Measurements from ENCODE around the gene C10orf88. TPM values are rescaled to one million over a fixed set of nuclear protein-coding genes. Genes with fewer than 3 reads are reported as not detected.

C10orf88 gene
- total and polyA plus RNA-seq, 9 of the 15 experiments (the other 6 are each of a cell fraction or from before 2014, with no cell fraction given) = 2.5 to 9.6 (median 7.5) TPM

DNA sequence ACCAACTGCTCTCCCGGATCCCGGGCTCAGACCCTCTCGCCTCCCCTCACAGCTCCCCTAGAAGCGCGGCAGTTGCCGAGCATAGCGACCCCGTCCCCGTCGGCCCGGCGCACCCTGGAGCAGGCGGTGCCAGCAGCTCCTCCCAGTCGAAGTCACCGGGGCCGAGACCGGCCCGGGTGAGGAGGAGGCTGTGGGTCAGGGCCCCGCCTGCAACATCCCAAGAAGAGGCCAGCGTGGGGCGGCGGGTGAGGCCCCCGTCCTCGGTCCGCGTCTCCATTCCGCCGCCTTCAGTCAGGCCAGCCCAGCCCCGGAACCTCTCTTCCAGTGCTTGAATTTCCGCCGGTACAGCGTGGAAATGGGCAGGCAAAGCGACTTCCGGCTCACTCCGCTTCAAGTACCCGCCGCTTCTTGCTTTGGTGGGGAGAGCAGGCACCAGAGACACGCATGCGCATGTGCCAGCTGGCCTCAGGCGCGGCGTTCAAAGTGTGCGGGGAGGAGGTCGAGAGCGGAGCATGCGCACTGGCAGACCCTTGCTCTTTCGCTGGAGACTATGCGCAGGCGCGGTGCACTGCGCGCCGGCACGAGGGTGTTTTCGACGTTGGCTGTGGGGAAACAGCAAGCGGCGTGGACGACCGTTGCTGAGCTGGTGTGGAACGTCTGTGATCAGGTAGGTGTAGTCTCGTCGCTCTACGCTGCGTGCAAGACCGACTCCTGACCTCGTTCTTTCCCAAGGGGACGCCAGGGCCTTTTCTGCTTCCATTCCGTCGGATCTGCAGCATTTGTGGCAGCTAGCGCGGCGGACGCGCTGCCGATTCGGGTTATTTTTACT, at the start of gene C10orf88 (continued):
- TF ChIP-seq RAD21 (CRISPR knock-in tag; conservative IDR thresholded peaks at IDR 0.05 in 1 of 2, IDR thresholded peaks at IDR 0.05 in 1 of 2) = no peak

DNA sequence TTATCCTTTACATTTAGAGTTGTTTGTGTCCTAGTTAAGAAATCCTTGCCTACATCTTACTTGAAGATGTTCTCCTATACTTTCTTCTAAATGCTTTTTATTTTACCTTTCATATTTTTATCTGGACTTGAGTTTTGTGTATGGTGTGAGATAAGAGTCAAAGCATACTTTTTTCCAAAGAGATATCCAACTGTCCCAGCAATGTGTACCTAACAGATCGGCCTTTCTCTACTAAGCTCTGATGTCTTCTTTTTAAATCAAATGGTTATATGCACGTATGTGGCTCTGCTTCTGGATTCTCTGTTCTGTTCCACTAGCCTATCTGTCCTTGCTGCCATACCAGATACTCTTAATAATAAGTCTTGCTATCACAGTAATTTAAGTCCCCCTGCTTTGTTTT, 47.3 kb upstream of the C10orf88 start:
- TF ChIP-seq CBFA2T2 (conservative IDR thresholded peaks at IDR 0.05) (peak; percentile 43; the same call in 1 of the 2 replicates), YY1 (IDR thresholded peaks at IDR 0.05; ENCODE audit: borderline replicate concordance in 1 of 3, control insufficient read depth in 1 of 3, extremely low read depth in 1 of 3, insufficient read depth in 3 of 3, insufficient read length in 1 of 3, insufficient replicate concordance in 2 of 3, low read depth in 1 of 3, low read length in 2 of 3) (no peak), ZBED1 (IDR thresholded peaks at IDR 0.05) (no peak), ARID1B (IDR thresholded peaks at IDR 0.05) (peak; percentile 35; the same call in 1 of the 2 replicates), TAL1 (IDR thresholded peaks at IDR 0.05) (peak; percentile 34; the same call in 1 of the 2 replicates), CBFA2T3 (IDR thresholded peaks at IDR 0.05) (peak; percentile 58)
- TF ChIP-seq, protein P1, sequence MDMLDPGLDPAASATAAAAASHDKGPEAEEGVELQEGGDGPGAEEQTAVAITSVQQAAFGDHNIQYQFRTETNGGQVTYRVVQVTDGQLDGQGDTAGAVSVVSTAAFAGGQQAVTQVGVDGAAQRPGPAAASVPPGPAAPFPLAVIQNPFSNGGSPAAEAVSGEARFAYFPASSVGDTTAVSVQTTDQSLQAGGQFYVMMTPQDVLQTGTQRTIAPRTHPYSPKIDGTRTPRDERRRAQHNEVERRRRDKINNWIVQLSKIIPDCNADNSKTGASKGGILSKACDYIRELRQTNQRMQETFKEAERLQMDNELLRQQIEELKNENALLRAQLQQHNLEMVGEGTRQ (CRISPR knock-in tag; IDR thresholded peaks at IDR 0.05) = no peak
- ATAC-seq (0 out of 3 replicates have a peak, but pooled peaks have one; percentile 29), DNase-seq (ENCODE audit: extremely low read depth in 1 of 4, low spot score in 3 of 4) (no peak), FAIRE-seq (no peak)
- in situ Hi-C loops (cut with MboI) (no loop called here), intact Hi-C loops (cut with micrococcal nuclease) (no loop called here)
- H3K27me3 ChIP-seq (ENCODE audit: control insufficient read depth in 2 of 2, insufficient read depth in 2 of 2, low read length in 2 of 2) = no peaks in the 10 kb centered on the region
- H3K9me1 ChIP-seq (ENCODE audit: control insufficient read depth, insufficient read depth, low read length) = no peaks in the 10 kb centered on the region
- H3K79me2 ChIP-seq (ENCODE audit: control insufficient read depth, insufficient read depth, low read length) = peaks cover 67% of the 10 kb centered on the region
- no peak overlapping the region for H3K4me3 ChIP-seq
- CTCF ChIA-PET (ENCODE audit: low intra/inter-chr PET ratio) = no interaction called here
- H4K20me1 ChIP-seq (replicated peaks; ENCODE audit: control insufficient read depth, insufficient read depth, low read length) = no peaks in the 10 kb centered on the region
- H3K27ac ChIP-seq (ENCODE audit: extremely low read depth, low read depth, low read length) = no peak overlapping the region
- 31% methylated on average over 2 of the region's 2 CpGs for WGBS (ENCODE audit: insufficient coverage, low coverage, missing lambda C conversion rate)
- no TSS peak for BruUV-seq (replicated peaks)
- H3K9ac ChIP-seq (ENCODE audit: insufficient read depth in 1 of 2, low read depth in 2 of 2, low read length in 2 of 2) = no peak overlapping the region
- H3K36me3 ChIP-seq (ENCODE audit: control insufficient read depth, insufficient read depth, low read length) = peaks cover 40% of the 10 kb centered on the region
- no peak overlapping the region for H3K4me2 ChIP-seq (ENCODE audit: insufficient read depth, low read length)
- H3K9me3 ChIP-seq (replicated peaks; ENCODE audit: control insufficient read depth, insufficient read depth, low read depth, low read length) = no peaks in the 10 kb centered on the region
- POLR2A ChIA-PET = no interaction called here
- H2AFZ ChIP-seq (ENCODE audit: low read depth, low read length) = no peak overlapping the region
- H3K4me1 ChIP-seq (replicated peaks in 1 of 2; ENCODE audit: control insufficient read depth in 2 of 2, insufficient read depth in 2 of 2, low read length in 2 of 2) = peaks cover 0 to 7% of the 10 kb centered on the region in 2 experiments; a peak in 2 of 5 replicates
